ENCODE results near the gene OR13G1.

The OR13G1 gene

DNA sequence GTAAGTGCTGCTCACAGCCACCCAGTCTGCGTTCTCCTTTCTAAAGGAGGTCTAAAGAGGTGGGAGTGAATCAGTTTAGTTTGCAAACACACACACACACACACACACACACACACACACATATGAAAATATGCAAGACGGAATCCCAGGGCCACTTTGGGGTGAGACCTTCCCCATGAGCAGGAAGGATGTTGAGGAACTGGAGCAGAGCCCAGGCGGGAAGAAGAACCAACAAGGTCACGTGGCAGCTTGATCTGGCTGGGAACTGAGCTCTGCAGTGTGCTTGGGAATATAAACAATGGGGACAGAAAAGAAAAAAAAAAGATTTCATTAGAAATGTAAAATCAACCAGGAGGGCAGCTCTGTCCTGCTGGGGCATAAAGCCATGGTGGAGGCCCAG lies 41.5 kb downstream of the OR13G1 start:
- no peaks in the 10 kb centered on the region for H3K9me3 ChIP-seq (ENCODE audit: insufficient read depth, low read length)
- H3K79me2 ChIP-seq (ENCODE audit: insufficient read depth, low read length): no peaks in the 10 kb centered on the region
- no peaks in the 10 kb centered on the region; the same call in 1 of the 2 replicates for H3K27me3 ChIP-seq (ENCODE audit: low read length)
- no peak for TF ChIP-seq EZH2phosphoT487 (conservative IDR thresholded peaks at IDR 0.05; ENCODE audit: low read length)
- TF ChIP-seq, protein P1, sequence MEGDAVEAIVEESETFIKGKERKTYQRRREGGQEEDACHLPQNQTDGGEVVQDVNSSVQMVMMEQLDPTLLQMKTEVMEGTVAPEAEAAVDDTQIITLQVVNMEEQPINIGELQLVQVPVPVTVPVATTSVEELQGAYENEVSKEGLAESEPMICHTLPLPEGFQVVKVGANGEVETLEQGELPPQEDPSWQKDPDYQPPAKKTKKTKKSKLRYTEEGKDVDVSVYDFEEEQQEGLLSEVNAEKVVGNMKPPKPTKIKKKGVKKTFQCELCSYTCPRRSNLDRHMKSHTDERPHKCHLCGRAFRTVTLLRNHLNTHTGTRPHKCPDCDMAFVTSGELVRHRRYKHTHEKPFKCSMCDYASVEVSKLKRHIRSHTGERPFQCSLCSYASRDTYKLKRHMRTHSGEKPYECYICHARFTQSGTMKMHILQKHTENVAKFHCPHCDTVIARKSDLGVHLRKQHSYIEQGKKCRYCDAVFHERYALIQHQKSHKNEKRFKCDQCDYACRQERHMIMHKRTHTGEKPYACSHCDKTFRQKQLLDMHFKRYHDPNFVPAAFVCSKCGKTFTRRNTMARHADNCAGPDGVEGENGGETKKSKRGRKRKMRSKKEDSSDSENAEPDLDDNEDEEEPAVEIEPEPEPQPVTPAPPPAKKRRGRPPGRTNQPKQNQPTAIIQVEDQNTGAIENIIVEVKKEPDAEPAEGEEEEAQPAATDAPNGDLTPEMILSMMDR (IDR thresholded peaks at IDR 0.05; ENCODE audit: insufficient read depth, low read length, poor library complexity, severe bottlenecking): no peak
- H3K4me2 ChIP-seq (ENCODE audit: low read depth, low read length, poor library complexity, severe bottlenecking): no peak overlapping the region
- no peak overlapping the region for H3K4me3 ChIP-seq (ENCODE audit: insufficient read depth, low read length, poor library complexity, severe bottlenecking)
- no peaks in the 10 kb centered on the region for H3K36me3 ChIP-seq (ENCODE audit: low read length)
- H3K9me2 ChIP-seq (replicated peaks; ENCODE audit: insufficient read depth, low read length): no peaks in the 10 kb centered on the region
- no peak overlapping the region for H3K27ac ChIP-seq (ENCODE audit: low read depth, low read length)
- no peak overlapping the region for H2AFZ ChIP-seq (ENCODE audit: low read depth, low read length, severe bottlenecking)
- no peak overlapping the region for H3K9ac ChIP-seq (ENCODE audit: low read length)
- no peaks in the 10 kb centered on the region for H3F3A ChIP-seq (ENCODE audit: insufficient read depth)
- H4K20me1 ChIP-seq (ENCODE audit: low read depth, low read length): no peaks in the 10 kb centered on the region

DNA sequence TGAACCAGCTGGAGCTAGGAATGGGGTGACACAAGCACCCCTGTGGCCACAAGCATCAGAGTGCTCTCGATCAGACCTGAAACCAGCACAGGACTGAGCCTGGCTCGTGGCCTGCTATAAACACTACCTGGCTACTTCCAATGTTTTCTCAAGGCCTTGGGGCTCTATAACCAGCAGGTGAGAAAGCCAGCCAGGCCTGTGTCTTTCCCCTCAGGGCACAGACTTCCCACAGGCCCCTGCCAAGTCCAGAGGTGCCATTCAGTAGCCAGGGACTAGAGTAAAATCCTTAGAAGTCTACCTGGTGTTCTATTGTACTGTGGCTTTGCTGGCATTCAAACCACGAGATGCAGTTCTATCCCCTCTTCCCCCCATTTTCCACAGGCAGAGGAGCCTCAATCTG lies 51.6 kb downstream of the OR13G1 start:
- no peak overlapping the region for H3K9ac ChIP-seq (ENCODE audit: low read length)
- H2AFZ ChIP-seq (ENCODE audit: low read depth, low read length, severe bottlenecking): no peak overlapping the region
- no peaks in the 10 kb centered on the region for H3K36me3 ChIP-seq (ENCODE audit: low read length)
- no peaks in the 10 kb centered on the region for H3K79me2 ChIP-seq (ENCODE audit: insufficient read depth, low read length)
- H3K4me3 ChIP-seq (ENCODE audit: insufficient read depth, low read length, poor library complexity, severe bottlenecking): no peak overlapping the region
- H3K9me2 ChIP-seq (replicated peaks; ENCODE audit: insufficient read depth, low read length): no peaks in the 10 kb centered on the region
- TF ChIP-seq EZH2phosphoT487 (conservative IDR thresholded peaks at IDR 0.05; ENCODE audit: low read length): no peak
- TF ChIP-seq, protein P1 (IDR thresholded peaks at IDR 0.05; ENCODE audit: insufficient read depth, low read length, poor library complexity, severe bottlenecking): no peak
- H3K27ac ChIP-seq (ENCODE audit: low read depth, low read length): no peak overlapping the region
- no peaks in the 10 kb centered on the region for H3F3A ChIP-seq (ENCODE audit: insufficient read depth)
- H3K27me3 ChIP-seq (ENCODE audit: low read length): no peaks in the 10 kb centered on the region
- no peak overlapping the region for H3K4me2 ChIP-seq (ENCODE audit: low read depth, low read length, poor library complexity, severe bottlenecking)
- H3K9me3 ChIP-seq (ENCODE audit: insufficient read depth, low read length): no peaks in the 10 kb centered on the region
- H4K20me1 ChIP-seq (ENCODE audit: low read depth, low read length): no peaks in the 10 kb centered on the region
